GM18511 (cell line): Measurements from ENCODE around the gene STX2.
"Not testable (repeated sequence)": the region's sequence is repeated elsewhere in the genome, so short reads cannot be mapped to it uniquely, and the experiment has no call there.

Source experiments
- ATAC-seq: cut with Tn5 transposase; IDR thresholded peaks from one replicate; pipeline ENCODE4 v1.9.1; 2021; ENCODE audit warnings: mild to moderate bottlenecking, moderate library complexity; ENCODE audit not compliant: unreplicated experiment

STX2 gene

DNA sequence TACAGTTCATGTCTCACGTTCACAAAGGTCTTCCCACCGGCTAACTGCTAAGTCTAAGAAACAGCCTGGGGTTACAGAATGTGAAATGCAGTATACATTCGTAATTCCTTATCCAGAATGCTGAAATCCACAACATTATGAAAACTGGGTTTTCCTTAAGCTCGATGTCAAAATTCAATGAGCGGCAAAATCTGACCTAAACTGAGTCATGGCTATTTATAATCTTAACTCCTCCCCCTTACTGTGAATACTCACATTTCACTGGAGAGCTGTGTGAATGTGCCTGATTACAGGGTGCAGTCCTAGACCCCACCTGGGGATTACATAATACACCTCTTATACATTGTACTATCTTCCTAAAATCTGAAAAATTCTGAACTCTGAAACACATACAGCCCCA, 35.3 kb downstream of the STX2 start:
- ATAC-seq = no peak

DNA sequence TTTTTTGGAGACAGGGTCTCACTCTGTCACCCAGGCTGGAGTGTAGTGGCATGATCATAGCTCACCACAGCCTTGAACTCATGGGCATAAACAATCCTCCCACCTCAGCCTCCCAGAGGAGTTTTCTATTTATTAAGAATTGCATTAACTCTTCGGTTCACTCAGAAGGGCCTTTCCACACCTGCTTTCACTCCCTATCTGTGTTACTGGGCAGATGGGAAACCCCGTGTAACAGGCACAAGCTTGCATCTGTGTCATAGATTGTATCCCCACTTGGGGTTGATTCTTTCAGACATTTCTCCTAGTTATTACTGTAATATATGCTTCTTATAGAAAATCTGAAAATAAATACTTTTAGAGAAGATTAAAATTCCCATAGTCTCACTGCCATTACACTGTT, 38.7 kb downstream of the STX2 start:
- ATAC-seq = peak; percentile 46

- ATAC-seq = no peak
Measured at GRCh38 chr12:130799051-130799450, 40.0 kb downstream of the STX2 start.

DNA sequence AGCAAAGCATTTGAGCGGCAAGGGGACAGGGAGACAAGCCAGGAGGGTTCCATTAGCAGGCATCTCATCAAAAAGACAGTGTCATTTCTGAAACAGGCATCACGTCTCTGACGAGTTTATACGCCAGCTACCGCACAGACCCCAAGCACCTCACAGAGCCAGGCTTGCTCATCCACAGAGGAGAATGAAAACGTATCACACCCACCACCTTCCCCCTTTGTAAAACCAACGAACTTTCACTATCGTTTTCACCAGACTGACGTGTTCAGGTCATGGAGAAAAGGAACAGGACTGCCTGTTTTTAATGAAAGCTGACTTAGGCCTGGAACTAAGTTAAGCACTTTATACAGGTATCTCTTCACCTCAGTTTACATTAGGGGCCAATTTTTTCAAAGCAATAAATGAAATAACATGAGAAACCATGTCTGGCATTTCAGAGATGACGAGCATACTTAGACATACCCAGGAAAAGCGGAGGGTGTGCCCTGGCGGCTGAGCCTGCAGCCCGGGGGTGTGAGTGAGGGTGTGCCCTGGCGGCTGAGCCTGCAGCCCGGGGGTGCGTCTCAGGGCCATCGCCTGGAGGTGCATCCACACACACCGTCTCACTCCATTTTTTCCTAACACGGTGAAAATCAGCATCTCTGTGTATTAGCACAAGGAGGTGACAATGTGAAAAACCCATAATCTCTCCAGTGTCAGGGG, 41.9 kb downstream of the STX2 start:
- ATAC-seq = peak; percentile 71

DNA sequence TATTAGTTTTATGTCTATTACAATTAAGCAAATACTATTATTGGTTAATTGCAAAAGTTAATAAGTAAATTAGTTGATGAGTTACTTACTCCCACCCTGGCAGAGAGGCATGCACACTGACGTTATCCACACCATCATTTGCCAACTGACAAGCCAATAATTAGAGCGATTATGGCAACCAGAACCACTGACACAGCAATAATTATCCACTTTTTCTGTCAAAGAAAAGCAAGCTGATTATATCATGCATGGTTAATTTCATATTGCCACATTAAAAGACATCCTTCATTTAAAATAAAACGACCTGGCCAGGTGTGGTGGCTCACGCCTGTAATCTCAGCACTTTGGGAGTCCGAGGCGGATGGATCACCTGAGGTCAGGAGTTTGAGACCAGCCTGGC, 43.1 kb downstream of the STX2 start:
- no peak for ATAC-seq

DNA sequence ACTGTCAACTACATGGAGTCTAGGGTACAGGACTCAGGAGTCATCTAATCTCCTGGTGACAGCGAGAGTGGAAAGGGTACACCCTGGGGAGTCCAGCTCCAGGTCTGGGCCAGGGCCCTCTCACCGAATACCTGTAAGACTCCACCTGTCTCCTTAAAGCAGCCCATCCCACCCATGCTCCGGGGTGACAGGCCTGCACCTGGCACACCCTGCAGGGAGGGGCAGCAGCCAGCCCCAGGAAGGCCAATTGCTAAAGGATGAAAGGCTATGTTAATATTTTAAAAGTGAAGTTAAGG, 45.5 kb downstream of the STX2 start:
- ATAC-seq = no peak

GRCh38 chr12:130792821-130793553, 46.1 kb downstream of the STX2 start:
- ATAC-seq = no peak

DNA sequence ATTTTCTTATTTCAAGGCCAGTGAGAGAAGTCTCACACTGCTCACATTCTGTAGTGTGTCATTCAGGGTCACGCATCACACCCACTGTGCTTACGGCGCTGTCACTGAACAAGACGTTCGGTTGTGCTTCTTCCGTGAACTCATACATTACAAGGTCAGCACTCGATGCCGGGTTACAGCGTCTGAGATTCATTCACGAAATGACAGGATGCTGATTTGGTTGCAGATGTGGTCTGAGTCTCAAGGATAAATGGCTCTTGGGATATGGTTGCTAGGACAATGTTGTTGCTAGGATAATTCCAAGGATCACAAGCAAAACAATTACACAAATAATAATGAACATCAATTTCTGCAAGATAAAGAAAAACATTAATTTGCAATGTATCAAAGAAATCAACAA, 47.4 kb downstream of the STX2 start:
- ATAC-seq = no peak

DNA sequence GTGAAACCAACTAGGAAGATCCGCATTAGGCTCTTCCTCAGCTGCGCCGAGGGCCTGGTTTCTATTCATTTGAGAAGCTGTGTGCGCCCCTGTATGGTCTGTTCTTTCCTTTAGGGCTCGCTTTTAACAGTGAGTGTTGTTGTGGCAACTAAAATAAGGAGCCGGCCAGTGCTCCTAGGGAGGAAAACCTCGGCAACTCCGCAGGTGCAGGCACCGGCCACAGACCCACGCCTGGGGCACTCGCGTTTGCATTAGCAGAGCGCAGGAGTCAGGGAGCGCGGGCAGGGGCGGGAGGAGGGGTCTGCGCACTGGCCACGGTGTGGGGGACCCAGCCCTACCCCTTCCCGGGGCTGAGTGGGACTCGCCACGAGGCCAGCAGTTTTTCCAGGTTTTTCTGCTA, 50.5 kb downstream of the STX2 start:
- no peak for ATAC-seq

DNA sequence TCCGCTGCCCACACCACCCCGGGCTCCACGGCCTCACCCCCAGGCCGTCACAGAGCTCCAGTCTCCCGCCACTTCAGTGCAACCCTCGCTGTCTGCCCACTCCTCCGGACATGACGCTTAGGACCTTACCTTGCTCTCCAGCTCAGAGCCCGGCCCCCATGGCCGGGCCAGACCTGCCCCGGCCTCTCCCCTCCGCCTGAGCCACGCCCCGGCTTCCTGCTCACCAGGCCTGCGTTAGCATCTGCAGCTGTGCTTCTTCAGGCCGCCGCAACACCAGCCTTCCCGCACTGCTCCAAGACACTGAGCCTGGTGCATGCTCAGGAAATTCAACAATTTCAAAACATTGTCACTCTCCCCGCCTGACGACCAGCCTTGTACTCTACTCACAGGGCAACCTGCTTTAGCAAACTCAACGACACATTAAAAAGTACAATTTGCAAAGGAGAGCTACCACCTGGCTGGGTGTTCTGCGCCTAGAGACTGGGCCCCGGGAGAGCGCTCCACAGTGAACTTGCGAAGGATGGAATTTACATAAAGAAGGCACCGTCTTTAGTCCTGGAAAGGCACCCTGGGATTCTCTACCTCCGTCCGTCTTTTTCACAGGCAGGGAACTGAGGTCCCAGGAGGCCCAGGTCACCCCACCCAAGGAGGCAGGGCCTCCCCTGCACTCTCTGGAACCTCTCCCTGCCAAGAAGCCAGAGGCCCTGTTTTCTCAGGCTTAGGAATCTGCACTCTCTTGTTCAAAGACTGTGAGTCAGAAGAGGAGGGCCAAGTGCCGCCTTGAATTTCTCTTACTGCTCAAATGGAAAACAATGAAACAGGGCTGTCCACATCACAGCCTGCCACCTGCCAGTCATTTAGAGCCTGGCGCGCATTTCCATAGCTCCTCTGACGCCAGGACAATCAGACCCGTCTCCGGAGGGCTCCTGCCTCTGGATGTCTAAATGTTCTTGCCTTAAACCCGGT, 51.3 kb downstream of the STX2 start:
- ATAC-seq = no peak

GRCh38 chr12:130787041-130787440, 52.0 kb downstream of the STX2 start:
- ATAC-seq = no peak

DNA sequence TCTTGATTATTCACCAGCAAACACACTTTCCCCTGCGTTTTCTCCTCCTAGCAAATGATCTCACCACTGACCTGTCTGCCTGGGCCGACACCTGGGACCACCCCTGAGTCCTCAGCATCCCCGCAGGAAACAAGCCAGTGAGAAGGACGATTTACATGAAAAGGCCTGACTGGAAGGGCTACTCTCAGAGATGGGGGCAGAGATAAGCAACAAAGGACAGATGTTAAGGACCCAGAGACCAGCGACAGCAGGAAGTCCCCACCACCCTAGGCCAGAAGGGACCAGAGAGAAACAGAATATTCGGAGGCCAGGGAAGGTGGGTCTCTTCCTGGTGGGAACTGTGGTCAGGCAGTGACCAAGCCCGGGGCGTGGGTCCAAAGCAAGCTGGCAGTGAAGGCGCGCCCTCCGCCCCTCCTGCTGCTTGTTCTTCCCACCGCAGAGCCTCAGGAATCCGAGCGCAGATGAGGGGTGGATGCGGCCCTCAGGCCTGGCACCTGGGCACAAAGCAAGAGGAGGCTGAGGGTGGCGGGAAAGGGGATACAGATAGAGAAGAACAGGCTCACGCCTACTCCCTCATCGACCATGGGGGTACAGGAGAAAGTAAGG, 55.8 kb downstream of the STX2 start:
- no peak for ATAC-seq

DNA sequence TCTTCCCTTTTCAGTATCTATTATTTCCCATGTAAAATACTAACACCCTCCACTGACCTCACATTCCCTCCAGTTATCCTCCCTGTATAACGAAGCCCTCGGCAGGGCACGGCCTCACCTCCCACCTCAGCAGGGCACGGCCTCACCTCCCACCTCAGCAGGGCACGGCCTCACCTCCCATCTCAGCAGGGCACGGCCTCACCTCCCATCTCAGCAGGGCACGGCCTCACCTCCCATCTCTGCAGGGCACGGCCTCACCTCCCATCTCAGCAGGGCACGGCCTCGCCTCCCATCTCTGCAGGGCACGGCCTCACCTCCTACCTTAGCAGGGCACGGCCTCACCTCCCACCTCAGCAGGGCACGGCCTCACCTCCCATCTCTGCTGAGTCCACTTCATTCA, 56.8 kb downstream of the STX2 start:
- not testable (repeated sequence) for ATAC-seq

DNA sequence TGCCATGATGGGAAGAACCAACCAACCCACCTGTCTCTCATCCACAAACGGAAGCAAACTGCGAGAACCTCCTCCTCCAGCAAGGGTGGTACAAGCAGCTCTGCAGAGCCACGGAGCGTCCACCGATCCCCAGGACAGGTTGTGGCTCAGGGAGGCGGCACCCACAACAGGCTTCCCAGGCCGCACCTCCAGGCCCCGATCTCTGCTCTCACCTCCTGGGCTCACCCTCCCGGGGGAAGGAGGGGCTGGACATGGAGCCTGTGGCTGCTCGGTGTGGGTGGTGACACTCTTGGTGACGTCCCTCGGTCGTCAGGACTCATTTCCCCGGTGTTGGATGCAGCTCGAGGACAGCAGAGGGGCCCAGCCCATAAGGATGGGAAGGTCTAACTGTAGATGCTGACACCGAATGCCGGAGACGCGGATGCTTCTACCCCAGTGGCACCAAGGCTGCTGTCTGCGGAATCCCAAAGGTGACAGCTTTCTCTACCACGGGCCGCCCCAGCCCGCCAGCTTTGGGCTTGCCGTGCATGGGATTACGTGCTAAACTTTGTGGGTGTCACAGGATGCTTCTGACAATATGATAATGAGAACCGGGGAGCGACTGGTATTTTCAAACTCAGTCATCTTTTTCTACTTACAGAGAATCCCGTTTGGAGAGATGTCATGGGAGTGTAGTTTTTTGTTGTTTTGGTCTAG, 58.0 kb downstream of the STX2 start:
- ATAC-seq = no peak

DNA sequence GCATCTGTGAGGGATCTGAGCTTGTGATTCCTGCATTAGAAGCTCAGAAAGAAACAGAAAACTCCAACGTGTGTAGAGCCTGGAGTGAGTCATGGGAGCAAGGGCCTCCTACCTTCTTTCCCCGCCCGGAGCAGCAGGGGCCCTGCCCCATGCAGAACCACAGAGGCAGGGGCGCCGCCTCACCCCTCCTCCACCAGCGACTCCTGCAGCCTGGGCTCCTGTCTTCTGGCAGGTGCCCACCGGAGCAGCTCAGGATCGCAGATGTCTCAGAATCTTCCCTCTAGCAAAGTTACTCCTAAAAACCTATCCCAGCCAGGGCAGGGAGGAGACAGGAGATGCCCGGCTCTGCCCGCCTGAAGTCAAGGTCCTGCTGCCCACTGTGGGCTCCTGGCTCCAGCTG, 58.7 kb downstream of the STX2 start:
- ATAC-seq = no peak

GRCh38 chr12:130778776-130779175, 60.3 kb downstream of the STX2 start:
- ATAC-seq = no peak

GRCh38 chr12:130776857-130777339, 62.2 kb downstream of the STX2 start:
- no peak for ATAC-seq

- peak; percentile 81 for ATAC-seq
Measured at GRCh38 chr12:130775953-130776856, 62.8 kb downstream of the STX2 start.

GRCh38 chr12:130770413-130771028, 68.5 kb downstream of the STX2 start:
- ATAC-seq = no peak
